HCT116 (cell line): ENCODE data around the gene UTP20. TPM values are rescaled to one million over a fixed set of nuclear protein-coding genes. Genes with fewer than 3 reads are reported as not detected.

Experiments
- ATAC-seq: fragments of 200-7000 bp; cut with Tn5 transposase; 2 replicates; pipeline ENCODE4 v1.9.1; 2020; ENCODE audit warnings: mild to moderate bottlenecking, moderate library complexity
- BruUV-seq: library from RNA; stranded (reverse); fragments of 400-500 nt; replicated peaks from 2 replicates; lab custom pipeline; 2021; lab: Mats Ljungman, UMichigan
- CTCF ChIA-PET: fragments of 300-600 bp; sonication (Branson Sonifier 250); formaldehyde crosslinking; loops from one replicate; lab custom pipeline; 2021; ENCODE audit warnings: antibody characterized with exemption; lab: Charles Lee
- POLR2A ChIA-PET: fragments of 300-600, 350-600 bp; sonication (Branson Sonifier 250); formaldehyde crosslinking; loops from one replicate; lab custom pipeline; 2021; ENCODE audit warnings: antibody characterized with exemption; lab: Charles Lee
- RAD21 ChIA-PET, 2 experiments: fragments of 300-600 bp; sonication (Branson Sonifier 250); formaldehyde crosslinking; loops; one replicate each; lab custom pipeline; 2023; ENCODE audit warnings: low total read pairs in 2 of 2; ENCODE audit not compliant: uncharacterized antibody in 2 of 2, unreplicated experiment in 2 of 2, low non-redundant PET in 1 of 2; lab: Charles Lee
- DNase-seq: peaks from one replicate; pipeline ENCODE4 v3.0.0-alpha.2; 2010; ENCODE audit warnings: low read depth, low spot score
- H2AFZ ChIP-seq: fragments of 200-600 bp; shearing (Covaris generic), sonication (generic); 2 replicates; pipeline ENCODE4 v1.6.1; 2017; ENCODE audit warnings: low read depth, mixed run types, mixed read lengths, antibody characterized with exemption, low read length; ENCODE audit not compliant: poor library complexity, severe bottlenecking
- H3K27ac ChIP-seq: 2 replicates; pipeline ENCODE4 v1.5.1; 2012; ENCODE audit warnings: low read depth, low read length
- H3K27me3 ChIP-seq: fragments of 200-600 bp; sonication (generic); 2 replicates; pipeline ENCODE4 v1.6.1; 2016; ENCODE audit warnings: mixed run types, low read length, mixed read lengths; ENCODE audit not compliant: insufficient read depth
- H3K36me3 ChIP-seq, 2 experiments: fragments of 200-500 bp in 1 of 2; fragments of 200-600 bp in 1 of 2; sonication (Bioruptor generic) in 1 of 2; sonication (generic) in 1 of 2; 2 replicates each; pipeline versions ENCODE4 v1.5.1 to v1.6.1; 2014 to 2016; ENCODE audit warnings: low read length in 2 of 2, inconsistent platforms in 1 of 2, mixed read lengths in 1 of 2, mixed run types in 1 of 2; ENCODE audit not compliant: insufficient read depth in 2 of 2, control insufficient read depth in 1 of 2
- H3K4me1 ChIP-seq, 2 experiments: fragments of 200-600 bp in 1 of 2; sonication (generic) in 1 of 2; 2 replicates each; pipeline versions ENCODE4 v1.5.1 to v1.6.1; 2012 to 2017; ENCODE audit warnings: low read length in 2 of 2, inconsistent platforms in 1 of 2, mild to moderate bottlenecking in 1 of 2, mixed read lengths in 1 of 2, mixed run types in 1 of 2, moderate library complexity in 1 of 2; ENCODE audit not compliant: insufficient read depth in 2 of 2, control insufficient read depth in 1 of 2
- H3K4me2 ChIP-seq: fragments of 200-600 bp; sonication (generic); 2 replicates; pipeline ENCODE4 v1.6.1; 2017; ENCODE audit warnings: mixed run types, low read length, mixed read lengths
- H3K4me3 ChIP-seq, 2 experiments: fragments of 200-600 bp in 1 of 2; sonication (generic) in 1 of 2; replicated peaks in 1 of 2; 2 replicates each; pipeline ENCODE4 v1.5.1; 2011 to 2016; ENCODE audit warnings: low read length in 2 of 2, control low read depth in 1 of 2, low read depth in 1 of 2, mild to moderate bottlenecking in 1 of 2, mixed read lengths in 1 of 2, mixed run types in 1 of 2
- H3K79me2 ChIP-seq: fragments of 200-600 bp; sonication (generic); 2 replicates; pipeline ENCODE4 v1.6.1; 2017; ENCODE audit warnings: mild to moderate bottlenecking, mixed run types, low read length, moderate library complexity, mixed read lengths; ENCODE audit not compliant: insufficient read depth
- H3K9ac ChIP-seq: fragments of 200-600 bp; sonication (generic); 2 replicates; pipeline ENCODE4 v1.6.1; 2016; ENCODE audit warnings: low read length, mixed read lengths
- H3K9me2 ChIP-seq: fragments of 200-600 bp; sonication (generic), shearing (Covaris generic); 2 replicates; pipeline ENCODE4 v1.6.1; 2017; ENCODE audit warnings: mixed run types, mild to moderate bottlenecking, moderate library complexity; ENCODE audit not compliant: insufficient read depth
- H3K9me3 ChIP-seq, 2 experiments: fragments of 200-500 bp in 1 of 2; fragments of 200-600 bp in 1 of 2; sonication (Bioruptor generic) in 1 of 2; sonication (generic) in 1 of 2; 2 replicates each; pipeline ENCODE4 v1.6.1; 2014 to 2017; ENCODE audit warnings: low read length in 2 of 2, mixed read lengths in 2 of 2, inconsistent platforms in 1 of 2, low read depth in 1 of 2, mild to moderate bottlenecking in 1 of 2, mixed run types in 1 of 2, moderate library complexity in 1 of 2; ENCODE audit not compliant: control insufficient read depth in 1 of 2, insufficient read depth in 1 of 2
- H4K20me1 ChIP-seq: fragments of 200-600 bp; sonication (generic), shearing (Covaris generic); 2 replicates; pipeline ENCODE4 v1.6.1; 2017; ENCODE audit warnings: mixed run types, mild to moderate bottlenecking, moderate library complexity; ENCODE audit not compliant: insufficient read depth
- CEBPB ChIP-seq: IDR thresholded peaks from 2 replicates; pipeline ENCODE4 v1.6.1; 2012; ENCODE audit warnings: low read depth
- ELF1 ChIP-seq: IDR thresholded peaks from 2 replicates; pipeline ENCODE4 v1.6.1; 2012; ENCODE audit warnings: low read depth, borderline replicate concordance
- EZH2 ChIP-seq: fragments of 200-600 bp; sonication (generic); IDR thresholded peaks from 2 replicates; pipeline ENCODE4 v1.6.1; 2017; ENCODE audit warnings: antibody characterized with exemption, mixed run types
- EZH2phosphoT487 ChIP-seq: fragments of 200-600 bp; IDR thresholded peaks from 2 replicates; pipeline ENCODE4 v1.6.1; 2018; ENCODE audit warnings: antibody characterized with exemption, borderline replicate concordance
- FOSL1 ChIP-seq: IDR thresholded peaks from 2 replicates; pipeline ENCODE4 v1.6.1; 2012; ENCODE audit warnings: low read depth
- JUND ChIP-seq: IDR thresholded peaks from 2 replicates; pipeline ENCODE4 v1.6.1; 2012
- POLR2A ChIP-seq: IDR thresholded peaks from 2 replicates; pipeline ENCODE4 v1.7.0; 2011; ENCODE audit warnings: borderline replicate concordance; ENCODE audit not compliant: insufficient read depth, insufficient read length; ENCODE audit errors: extremely low read depth
- RAD21 ChIP-seq: IDR thresholded peaks from 2 replicates; pipeline ENCODE4 v1.6.1; 2012; ENCODE audit warnings: low read depth, mild to moderate bottlenecking
- SIN3A ChIP-seq: IDR thresholded peaks from 2 replicates; pipeline ENCODE4 v1.6.1; 2012; ENCODE audit warnings: low read depth
- SP1 ChIP-seq: IDR thresholded peaks from 2 replicates; pipeline ENCODE4 v1.6.1; 2012; ENCODE audit warnings: low read depth
- SRF ChIP-seq: IDR thresholded peaks from 2 replicates; pipeline ENCODE4 v1.6.1; 2012; ENCODE audit warnings: low read depth
- TCF7L2 ChIP-seq: IDR thresholded peaks from 2 replicates; pipeline ENCODE4 v1.7.0; 2011; ENCODE audit warnings: borderline replicate concordance, inconsistent platforms; ENCODE audit not compliant: insufficient read depth, insufficient read length; ENCODE audit errors: extremely low read depth
- YY1 ChIP-seq: IDR thresholded peaks from 2 replicates; pipeline ENCODE4 v1.6.1; 2011; ENCODE audit warnings: low read length, low read depth, moderate library complexity, mild to moderate bottlenecking; ENCODE audit not compliant: insufficient replicate concordance; ENCODE audit errors: extremely low read depth
- ZFX ChIP-seq: fragments of 450-650 bp; IDR thresholded peaks from 2 replicates; pipeline ENCODE4 v1.6.1; 2017
- ZNF274 ChIP-seq: fragments of 200-500 bp; sonication (Bioruptor generic); IDR thresholded peaks from 2 replicates; pipeline ENCODE4 v1.6.1; 2014; ENCODE audit warnings: mild to moderate bottlenecking, low read depth, low read length, inconsistent platforms
- intact Hi-C: fragments of 100-400 bp; cut with micrococcal nuclease; formaldehyde crosslinking; loops from 2 replicates; pipeline ENCODE4 v1.10.0; 2022
- total RNA-seq: library from RNA; stranded (reverse); gene quantifications from one replicate; pipeline ENCODE4 v1.2.1, GENCODE V29; 2021; ENCODE audit not compliant: unreplicated experiment
- TF ChIP-seq, protein P1 (sequence below): IDR thresholded peaks from 2 replicates; pipeline ENCODE4 v1.6.1; 2012
- TF ChIP-seq, protein P2 (sequence below): IDR thresholded peaks from 2 replicates; pipeline ENCODE4 v1.6.1; 2012; ENCODE audit warnings: low read depth

UTP20 gene
- total RNA-seq, 1 experiment from 2014 or later, result 19.3 TPM

DNA sequence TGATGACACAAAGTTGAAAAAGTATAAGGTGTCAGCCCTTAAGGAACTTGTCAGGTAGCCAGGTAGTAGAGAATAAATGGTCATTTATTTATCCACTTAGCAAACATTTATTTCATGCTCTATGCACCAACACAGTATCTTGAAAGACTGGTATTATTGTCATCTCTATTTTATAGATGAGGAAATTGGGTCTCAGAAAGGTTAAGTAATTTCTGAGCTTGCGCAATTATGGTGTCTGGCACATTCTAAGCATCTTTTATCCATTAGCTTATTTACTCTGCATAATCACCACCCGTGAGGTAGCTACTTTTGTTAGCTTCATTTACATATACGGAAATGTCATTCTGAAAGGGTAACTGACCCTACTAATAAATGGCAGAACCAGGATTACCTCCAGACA lies 2.5 kb upstream of the UTP20 start:
- CTCF ChIA-PET, result no interaction called here
- H3K9ac ChIP-seq, result no peak overlapping the region
- H3K27me3 ChIP-seq, result no peaks in the 10 kb centered on the region
- no peak for ATAC-seq
- no peak overlapping the region for H3K4me2 ChIP-seq
- H3K4me3 ChIP-seq, result no peak overlapping the region
- H3K9me2 ChIP-seq, result no peaks in the 10 kb centered on the region
- no peak overlapping the region for H3K27ac ChIP-seq
- no peak overlapping the region for H2AFZ ChIP-seq
- RAD21 ChIA-PET, result no interaction called here
- H3K4me1 ChIP-seq, result peaks cover 3 to 4% of the 10 kb centered on the region in 2 experiments; a peak in 1 of 4 replicates
- intact Hi-C loops, result no loop called here
- POLR2A ChIA-PET, result no interaction called here
- H4K20me1 ChIP-seq, result no peaks in the 10 kb centered on the region
- DNase-seq, result no peak
- BruUV-seq, result no TSS peak
- TF ChIP-seq EZH2 (no peak), ZFX (no peak), SP1 (no peak), ZNF274 (no peak), SRF (no peak), SIN3A (no peak), CEBPB (no peak)
- TF ChIP-seq, protein P1, sequence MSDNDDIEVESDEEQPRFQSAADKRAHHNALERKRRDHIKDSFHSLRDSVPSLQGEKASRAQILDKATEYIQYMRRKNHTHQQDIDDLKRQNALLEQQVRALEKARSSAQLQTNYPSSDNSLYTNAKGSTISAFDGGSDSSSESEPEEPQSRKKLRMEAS, result no peak
- H3K79me2 ChIP-seq, result peaks cover 24% of the 10 kb centered on the region
- peaks cover 0 to 7% of the 10 kb centered on the region in 2 experiments; a peak in 1 of 4 replicates for H3K36me3 ChIP-seq
- H3K9me3 ChIP-seq, result no peaks in the 10 kb centered on the region

DNA sequence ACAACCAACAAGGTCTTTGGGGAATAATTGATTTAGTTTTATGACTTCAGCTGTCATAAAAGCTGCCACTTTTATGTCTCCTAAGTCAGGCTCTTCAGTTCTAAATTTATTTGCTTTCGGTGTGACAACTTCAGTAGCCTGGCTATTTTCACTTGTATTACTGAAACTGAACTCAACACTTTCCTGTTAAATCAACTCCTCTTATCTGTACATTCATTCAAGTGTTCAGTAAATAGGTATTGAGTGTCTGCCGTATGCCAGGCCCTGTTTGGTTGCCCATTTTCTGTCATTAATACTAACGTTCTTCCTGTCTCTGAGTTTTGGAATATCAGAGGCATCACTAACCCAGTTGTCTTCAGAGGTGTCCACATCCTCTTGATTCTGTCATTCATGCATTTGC lies 7.5 kb downstream of the UTP20 start:
- DNase-seq (no peak), ATAC-seq (no peak)
- Histone ChIP-seq H2AFZ (no peak overlapping the region), H3K36me3 (peaks cover 20 to 44% of the 10 kb centered on the region in 2 experiments), H3K79me2 (peaks cover 38% of the 10 kb centered on the region), H3K9ac (no peak overlapping the region), H3K9me3 (no peaks in the 10 kb centered on the region), H3K4me1 (no peaks in the 10 kb centered on the region), H3K4me2 (no peak overlapping the region)
- ChIA-PET POLR2A (no interaction called here), RAD21 (no interaction called here)
- TF ChIP-seq FOSL1 (no peak), JUND (no peak), ZFX (no peak), YY1 (no peak), TCF7L2 (no peak), EZH2phosphoT487 (no peak), RAD21 (no peak), POLR2A (no peak), EZH2 (no peak), ELF1 (no peak), SP1 (no peak)
- TF ChIP-seq, protein P1, result no peak
- TF ChIP-seq, protein P2, sequence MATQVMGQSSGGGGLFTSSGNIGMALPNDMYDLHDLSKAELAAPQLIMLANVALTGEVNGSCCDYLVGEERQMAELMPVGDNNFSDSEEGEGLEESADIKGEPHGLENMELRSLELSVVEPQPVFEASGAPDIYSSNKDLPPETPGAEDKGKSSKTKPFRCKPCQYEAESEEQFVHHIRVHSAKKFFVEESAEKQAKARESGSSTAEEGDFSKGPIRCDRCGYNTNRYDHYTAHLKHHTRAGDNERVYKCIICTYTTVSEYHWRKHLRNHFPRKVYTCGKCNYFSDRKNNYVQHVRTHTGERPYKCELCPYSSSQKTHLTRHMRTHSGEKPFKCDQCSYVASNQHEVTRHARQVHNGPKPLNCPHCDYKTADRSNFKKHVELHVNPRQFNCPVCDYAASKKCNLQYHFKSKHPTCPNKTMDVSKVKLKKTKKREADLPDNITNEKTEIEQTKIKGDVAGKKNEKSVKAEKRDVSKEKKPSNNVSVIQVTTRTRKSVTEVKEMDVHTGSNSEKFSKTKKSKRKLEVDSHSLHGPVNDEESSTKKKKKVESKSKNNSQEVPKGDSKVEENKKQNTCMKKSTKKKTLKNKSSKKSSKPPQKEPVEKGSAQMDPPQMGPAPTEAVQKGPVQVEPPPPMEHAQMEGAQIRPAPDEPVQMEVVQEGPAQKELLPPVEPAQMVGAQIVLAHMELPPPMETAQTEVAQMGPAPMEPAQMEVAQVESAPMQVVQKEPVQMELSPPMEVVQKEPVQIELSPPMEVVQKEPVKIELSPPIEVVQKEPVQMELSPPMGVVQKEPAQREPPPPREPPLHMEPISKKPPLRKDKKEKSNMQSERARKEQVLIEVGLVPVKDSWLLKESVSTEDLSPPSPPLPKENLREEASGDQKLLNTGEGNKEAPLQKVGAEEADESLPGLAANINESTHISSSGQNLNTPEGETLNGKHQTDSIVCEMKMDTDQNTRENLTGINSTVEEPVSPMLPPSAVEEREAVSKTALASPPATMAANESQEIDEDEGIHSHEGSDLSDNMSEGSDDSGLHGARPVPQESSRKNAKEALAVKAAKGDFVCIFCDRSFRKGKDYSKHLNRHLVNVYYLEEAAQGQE, result no peak
- TF ChIP-seq, all 23 proteins: peak for 0
- BruUV-seq, result no TSS peak
- Histone ChIP-seq H3K4me3 (no peak overlapping the region), H4K20me1 (no peaks in the 10 kb centered on the region), H3K27me3 (no peaks in the 10 kb centered on the region), H3K27ac (no peak overlapping the region), H3K9me2 (no peaks in the 10 kb centered on the region)
- intact Hi-C loops, result no loop called here
- CTCF ChIA-PET, result no interaction called here
